ENCODE data around the gene SPACA1. TPM values are rescaled to one million over a fixed set of nuclear protein-coding genes. Genes with fewer than 3 reads are reported as not detected.
"Not testable (repeated sequence)": the region's sequence is repeated elsewhere in the genome, so short reads cannot be mapped to it uniquely, and the experiment has no call there.

Gene SPACA1, protein sequence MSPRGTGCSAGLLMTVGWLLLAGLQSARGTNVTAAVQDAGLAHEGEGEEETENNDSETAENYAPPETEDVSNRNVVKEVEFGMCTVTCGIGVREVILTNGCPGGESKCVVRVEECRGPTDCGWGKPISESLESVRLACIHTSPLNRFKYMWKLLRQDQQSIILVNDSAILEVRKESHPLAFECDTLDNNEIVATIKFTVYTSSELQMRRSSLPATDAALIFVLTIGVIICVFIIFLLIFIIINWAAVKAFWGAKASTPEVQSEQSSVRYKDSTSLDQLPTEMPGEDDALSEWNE
- not detected for total RNA-seq
- not detected for polyA plus RNA-seq
- long read RNA-seq, donor 1 = 0 reads
- long read RNA-seq, donor 2 = 0 reads

DNA sequence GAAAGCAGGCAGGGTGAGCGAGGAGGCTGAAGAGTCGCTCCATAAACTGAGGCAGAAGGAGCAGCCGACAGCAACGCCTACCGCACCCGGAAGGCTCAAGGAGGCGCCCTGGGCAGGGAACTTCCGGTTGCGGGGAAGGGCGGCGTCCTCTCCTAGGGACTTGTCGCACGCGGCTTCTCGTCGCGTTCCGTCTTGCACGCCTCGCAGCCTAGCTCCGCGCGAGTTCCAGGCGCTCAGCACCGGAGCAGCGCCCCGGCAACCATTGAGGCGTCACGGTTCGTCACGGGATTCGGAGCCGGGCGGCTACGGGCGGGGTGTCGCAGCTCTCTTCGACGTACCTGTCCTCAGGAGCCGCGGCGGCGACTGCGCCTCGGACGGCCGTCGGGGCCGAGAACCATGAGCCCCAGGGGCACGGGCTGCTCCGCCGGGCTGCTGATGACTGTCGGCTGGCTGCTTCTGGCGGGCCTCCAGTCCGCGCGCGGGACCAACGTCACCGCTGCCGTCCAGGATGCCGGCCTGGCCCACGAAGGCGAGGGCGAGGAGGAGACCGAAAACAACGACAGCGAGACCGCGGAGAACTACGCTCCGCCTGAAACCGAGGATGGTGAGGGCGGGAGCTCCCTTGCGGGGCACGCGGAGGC lies at the start of gene SPACA1:
TSS of gene SPACA1 (plus strand) at position 332 of the 641 bp plus-strand sequence. CDS start at position 397, 65 bp downstream.
- no peaks in the 10 kb centered on the region for H3K4me1 ChIP-seq (ENCODE audit: control insufficient read depth in 1 of 2, insufficient read depth in 2 of 2, low read length in 2 of 2)
- DNase-seq = peak in 1 of 2 donors; percentile 62
- no peaks in the 10 kb centered on the region for H3K27me3 ChIP-seq (ENCODE audit: control insufficient read depth in 1 of 2, insufficient read depth in 2 of 2, low read length in 1 of 2)
- ATAC-seq (ENCODE audit: low FRiP score) = no peak
- H3K36me3 ChIP-seq (ENCODE audit: control insufficient read depth in 1 of 2, insufficient read depth in 2 of 2, low read length in 1 of 2) = no peaks in the 10 kb centered on the region
- intact Hi-C loops (cut with DNase I) = no loop called here
- 52 to 59% methylated on average over 72 to 77 of the region's 77 CpGs for WGBS, 2 donors
- no peak within 1 kb of the TSS for H3K4me3 ChIP-seq (ENCODE audit: low read length in 2 of 2)
- H3K27ac ChIP-seq (ENCODE audit: low read depth in 1 of 2, low read length in 2 of 2) = no peak within 1 kb of the TSS
- H3K9me3 ChIP-seq (ENCODE audit: control insufficient read depth, low read length) = peaks cover 2% of the 10 kb centered on the region

DNA sequence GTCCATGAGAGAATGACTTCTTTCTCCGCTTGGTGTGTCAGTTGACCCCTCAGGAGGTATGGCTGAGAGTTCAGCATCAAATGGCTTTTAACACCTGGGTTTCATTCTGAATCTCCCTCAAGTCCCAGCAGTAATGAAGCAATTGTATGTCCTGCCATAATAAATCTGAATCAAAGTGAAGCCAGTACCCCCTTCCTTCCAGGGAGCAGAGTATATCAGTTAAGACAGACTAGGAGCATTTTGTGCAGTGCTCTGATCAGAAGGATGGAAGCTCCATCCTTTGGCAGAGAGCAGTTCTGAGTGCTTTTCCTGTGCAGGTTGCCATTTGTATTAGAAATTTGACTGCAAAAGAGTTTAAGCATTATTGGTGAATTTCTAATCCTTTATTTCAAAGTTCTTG lies 46.9 kb upstream of the SPACA1 start:
- WGBS, 2 donors = 41 to 93% methylated on average over 1 of the region's 1 CpG
- intact Hi-C loops (cut with DNase I) = no loop called here
- no peaks in the 10 kb centered on the region for H3K27me3 ChIP-seq (ENCODE audit: control insufficient read depth in 1 of 2, insufficient read depth in 2 of 2, low read length in 1 of 2)
- H3K9me3 ChIP-seq (ENCODE audit: control insufficient read depth, low read length) = no peaks in the 10 kb centered on the region
- DNase-seq (no peak), ATAC-seq (ENCODE audit: low FRiP score) (no peak)
- no peaks in the 10 kb centered on the region for H3K4me1 ChIP-seq (ENCODE audit: control insufficient read depth in 1 of 2, insufficient read depth in 2 of 2, low read length in 2 of 2)
- H3K36me3 ChIP-seq (ENCODE audit: control insufficient read depth in 1 of 2, insufficient read depth in 2 of 2, low read length in 1 of 2) = no peaks in the 10 kb centered on the region
- no peak overlapping the region for H3K4me3 ChIP-seq (ENCODE audit: low read length in 2 of 2)
- H3K27ac ChIP-seq (ENCODE audit: low read depth in 1 of 2, low read length in 2 of 2) = no peak overlapping the region

DNA sequence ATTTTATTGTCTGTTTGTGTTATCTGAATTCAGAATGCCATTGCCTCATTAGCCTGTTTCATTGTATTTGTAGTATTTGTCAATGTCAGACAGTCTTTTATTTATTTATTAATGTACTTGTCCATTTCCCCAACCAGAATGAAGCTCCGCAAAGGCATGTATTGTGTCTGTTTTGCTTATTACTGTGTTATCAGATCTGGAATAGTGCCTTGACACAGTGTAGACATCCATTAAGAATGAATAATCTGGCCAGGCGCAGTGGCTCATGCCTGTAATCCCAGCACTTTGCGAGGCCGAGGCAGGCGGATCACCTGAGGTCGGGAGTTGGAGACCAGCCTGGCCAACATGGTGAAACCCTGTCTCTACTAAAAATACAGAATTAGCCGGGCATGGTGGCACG lies 46.4 kb upstream of the SPACA1 start:
- H3K4me1 ChIP-seq (ENCODE audit: control insufficient read depth in 1 of 2, insufficient read depth in 2 of 2, low read length in 2 of 2); H3K27me3 ChIP-seq (ENCODE audit: control insufficient read depth in 1 of 2, insufficient read depth in 2 of 2, low read length in 1 of 2); DNase-seq; H3K4me3 ChIP-seq (ENCODE audit: low read length in 2 of 2); H3K9me3 ChIP-seq (ENCODE audit: control insufficient read depth, low read length); intact Hi-C loops (cut with DNase I); H3K36me3 ChIP-seq (ENCODE audit: control insufficient read depth in 1 of 2, insufficient read depth in 2 of 2, low read length in 1 of 2); H3K27ac ChIP-seq (ENCODE audit: low read depth in 1 of 2, low read length in 2 of 2); ATAC-seq (ENCODE audit: low FRiP score): not testable (repeated sequence)
- 89 to 93% methylated on average over 8 of the region's 8 CpGs for WGBS, 2 donors

DNA sequence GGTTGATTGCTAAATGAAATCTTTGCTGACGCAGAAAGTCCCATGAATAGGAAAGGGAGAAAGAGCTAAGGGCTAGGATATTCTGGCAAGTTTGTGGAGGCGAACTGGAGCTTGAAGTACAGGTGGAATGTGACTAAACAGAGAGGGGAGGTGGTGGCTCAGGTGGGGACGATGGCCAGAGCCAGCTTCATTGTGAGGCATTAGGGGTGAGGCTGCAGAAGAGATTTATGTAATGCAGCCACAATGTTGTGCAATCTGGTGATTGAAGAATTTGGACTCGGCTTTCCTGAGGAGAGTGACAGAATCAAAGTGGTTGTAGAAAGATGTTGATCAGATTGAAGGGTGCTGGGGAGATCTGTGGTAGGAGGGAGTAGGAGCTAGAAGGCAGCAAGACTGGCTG lies 42.9 kb upstream of the SPACA1 start:
- intact Hi-C loops (cut with DNase I) = no loop called here
- WGBS, 2 donors = 71 to 80% methylated on average over 4 of the region's 4 CpGs
- ATAC-seq (ENCODE audit: low FRiP score) (no peak), DNase-seq (no peak)
- H3K27me3 ChIP-seq (ENCODE audit: control insufficient read depth in 1 of 2, insufficient read depth in 2 of 2, low read length in 1 of 2) = no peaks in the 10 kb centered on the region
- H3K4me3 ChIP-seq (ENCODE audit: low read length in 2 of 2) = no peak overlapping the region
- H3K27ac ChIP-seq (ENCODE audit: low read depth in 1 of 2, low read length in 2 of 2) = no peak overlapping the region
- peaks cover 2% of the 10 kb centered on the region for H3K9me3 ChIP-seq (ENCODE audit: control insufficient read depth, low read length)
- H3K4me1 ChIP-seq (ENCODE audit: control insufficient read depth in 1 of 2, insufficient read depth in 2 of 2, low read length in 2 of 2) = no peaks in the 10 kb centered on the region
- H3K36me3 ChIP-seq (ENCODE audit: control insufficient read depth in 1 of 2, insufficient read depth in 2 of 2, low read length in 1 of 2) = no peaks in the 10 kb centered on the region

DNA sequence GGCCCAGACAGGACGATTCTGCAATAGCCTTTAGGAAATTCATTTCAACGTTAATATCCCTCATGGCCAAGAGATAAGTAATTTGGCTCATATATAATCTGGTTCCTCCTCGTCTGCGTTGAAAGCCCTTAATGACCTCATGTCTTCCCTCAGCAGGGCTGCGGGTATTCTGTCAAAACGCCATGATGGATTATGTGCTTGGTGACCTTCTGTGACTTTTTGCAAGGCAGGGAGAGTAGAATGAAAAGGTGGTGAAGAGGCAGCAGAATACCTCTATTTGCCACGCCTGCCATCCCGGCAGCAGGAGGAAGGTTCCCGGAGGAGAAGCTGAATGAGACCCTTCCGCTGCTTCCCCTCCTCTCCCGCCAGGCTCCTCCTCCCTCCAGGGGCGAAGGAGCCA lies 41.1 kb upstream of the SPACA1 start:
- no peak overlapping the region for H3K27ac ChIP-seq (ENCODE audit: low read depth in 1 of 2, low read length in 2 of 2)
- intact Hi-C loops (cut with DNase I) = no loop called here
- no peaks in the 10 kb centered on the region for H3K36me3 ChIP-seq (ENCODE audit: control insufficient read depth in 1 of 2, insufficient read depth in 2 of 2, low read length in 1 of 2)
- peaks cover 2% of the 10 kb centered on the region for H3K9me3 ChIP-seq (ENCODE audit: control insufficient read depth, low read length)
- WGBS, 2 donors = 37 to 39% methylated on average over 12 of the region's 12 CpGs
- ATAC-seq (ENCODE audit: low FRiP score) (no peak), DNase-seq (no peak)
- H3K4me3 ChIP-seq (ENCODE audit: low read length in 2 of 2) = no peak overlapping the region
- H3K4me1 ChIP-seq (ENCODE audit: control insufficient read depth in 1 of 2, insufficient read depth in 2 of 2, low read length in 2 of 2) = no peaks in the 10 kb centered on the region
- no peaks in the 10 kb centered on the region for H3K27me3 ChIP-seq (ENCODE audit: control insufficient read depth in 1 of 2, insufficient read depth in 2 of 2, low read length in 1 of 2)

DNA sequence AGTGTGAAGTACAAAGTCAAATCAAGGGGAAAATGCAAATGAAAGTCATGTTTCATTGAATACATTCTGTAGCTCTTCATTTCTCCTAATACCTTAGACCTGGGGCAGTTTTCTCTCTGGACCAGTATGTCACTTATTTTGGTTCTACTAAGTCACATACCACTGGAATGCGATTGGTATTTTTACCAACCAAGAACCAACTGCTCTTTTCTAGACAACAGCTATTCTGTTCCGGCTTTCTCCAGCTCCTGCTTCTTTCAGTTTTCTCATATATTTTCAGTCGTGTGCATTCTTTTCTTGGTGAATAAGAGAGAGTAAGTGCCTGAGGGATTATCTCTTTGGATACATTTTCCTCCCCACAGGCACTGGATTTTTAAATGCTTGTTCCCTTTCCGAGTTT lies 39.2 kb upstream of the SPACA1 start:
- 33 to 38% methylated on average over 4 of the region's 4 CpGs for WGBS, 2 donors
- H3K4me3 ChIP-seq (ENCODE audit: low read length in 2 of 2) = no peak overlapping the region

DNA sequence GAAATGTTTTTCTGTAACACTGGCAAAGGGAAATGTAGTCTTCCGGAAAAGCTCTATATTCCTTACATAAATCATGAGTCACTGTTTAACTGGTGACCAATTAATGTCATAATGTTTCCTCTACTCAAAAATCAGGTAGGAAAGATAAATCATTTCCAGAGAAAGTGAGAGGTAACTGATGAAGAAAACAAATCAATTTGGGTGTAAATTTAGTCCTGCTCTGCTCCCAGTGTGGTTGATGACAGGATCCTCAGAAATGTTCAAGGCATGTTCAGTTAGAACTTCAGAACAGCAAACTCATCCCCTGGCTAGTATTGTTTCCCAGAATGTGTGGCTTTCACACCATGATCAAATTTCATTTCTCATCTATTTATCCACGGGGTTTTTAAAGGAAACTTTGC lies 38.8 kb upstream of the SPACA1 start:
- no peaks in the 10 kb centered on the region for H3K36me3 ChIP-seq (ENCODE audit: control insufficient read depth in 1 of 2, insufficient read depth in 2 of 2, low read length in 1 of 2)
- intact Hi-C loops (cut with DNase I) = no loop called here
- 32% methylated on average over 2 of the region's 2 CpGs for WGBS, 2 donors
- H3K9me3 ChIP-seq (ENCODE audit: control insufficient read depth, low read length) = peaks cover 2% of the 10 kb centered on the region
- H3K4me3 ChIP-seq (ENCODE audit: low read length in 2 of 2) = no peak overlapping the region
- no peak overlapping the region for H3K27ac ChIP-seq (ENCODE audit: low read depth in 1 of 2, low read length in 2 of 2)
- DNase-seq (no peak), ATAC-seq (ENCODE audit: low FRiP score) (no peak)
- H3K4me1 ChIP-seq (ENCODE audit: control insufficient read depth in 1 of 2, insufficient read depth in 2 of 2, low read length in 2 of 2) = no peaks in the 10 kb centered on the region
- no peaks in the 10 kb centered on the region for H3K27me3 ChIP-seq (ENCODE audit: control insufficient read depth in 1 of 2, insufficient read depth in 2 of 2, low read length in 1 of 2)

More for the DNA sequence above, 39.2 kb upstream of the SPACA1 start:
- H3K27me3 ChIP-seq (ENCODE audit: control insufficient read depth in 1 of 2, insufficient read depth in 2 of 2, low read length in 1 of 2) = no peaks in the 10 kb centered on the region
- intact Hi-C loops (cut with DNase I) = no loop called here
- peaks cover 2% of the 10 kb centered on the region for H3K9me3 ChIP-seq (ENCODE audit: control insufficient read depth, low read length)
- H3K27ac ChIP-seq (ENCODE audit: low read depth in 1 of 2, low read length in 2 of 2) = no peak overlapping the region
- ATAC-seq (ENCODE audit: low FRiP score) = no peak
- no peaks in the 10 kb centered on the region for H3K4me1 ChIP-seq (ENCODE audit: control insufficient read depth in 1 of 2, insufficient read depth in 2 of 2, low read length in 2 of 2)
- no peaks in the 10 kb centered on the region for H3K36me3 ChIP-seq (ENCODE audit: control insufficient read depth in 1 of 2, insufficient read depth in 2 of 2, low read length in 1 of 2)
- DNase-seq = no peak

DNA sequence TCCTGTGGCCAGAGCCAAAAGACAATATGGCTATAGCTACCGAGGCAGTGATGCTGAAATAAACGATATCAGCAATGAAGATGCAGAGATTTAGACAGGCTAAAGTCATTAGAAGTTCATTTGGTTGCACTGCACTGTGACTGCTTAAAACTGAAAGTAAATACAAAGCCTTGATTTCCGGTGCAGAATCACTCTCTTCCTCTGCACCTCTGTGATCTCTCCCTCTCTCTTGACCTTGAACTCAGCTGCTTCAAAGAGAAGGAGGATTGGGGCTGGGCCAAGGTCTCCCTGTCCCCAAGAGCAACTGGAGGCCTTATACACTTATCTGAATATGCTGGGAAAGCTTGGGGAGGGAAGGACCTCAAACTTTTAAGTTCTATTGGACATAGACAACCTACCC lies 34.6 kb upstream of the SPACA1 start:
- no peaks in the 10 kb centered on the region for H3K36me3 ChIP-seq (ENCODE audit: control insufficient read depth in 1 of 2, insufficient read depth in 2 of 2, low read length in 1 of 2)
- DNase-seq (no peak), ATAC-seq (ENCODE audit: low FRiP score) (no peak)
- H3K9me3 ChIP-seq (ENCODE audit: control insufficient read depth, low read length) = no peaks in the 10 kb centered on the region
- no peaks in the 10 kb centered on the region for H3K27me3 ChIP-seq (ENCODE audit: control insufficient read depth in 1 of 2, insufficient read depth in 2 of 2, low read length in 1 of 2)
- H3K27ac ChIP-seq (ENCODE audit: low read depth in 1 of 2, low read length in 2 of 2) = no peak overlapping the region
- no peak overlapping the region for H3K4me3 ChIP-seq (ENCODE audit: low read length in 2 of 2)
- no peaks in the 10 kb centered on the region for H3K4me1 ChIP-seq (ENCODE audit: control insufficient read depth in 1 of 2, insufficient read depth in 2 of 2, low read length in 2 of 2)
- 67 to 76% methylated on average over 3 of the region's 3 CpGs for WGBS, 2 donors
- intact Hi-C loops (cut with DNase I) = no loop called here

DNA sequence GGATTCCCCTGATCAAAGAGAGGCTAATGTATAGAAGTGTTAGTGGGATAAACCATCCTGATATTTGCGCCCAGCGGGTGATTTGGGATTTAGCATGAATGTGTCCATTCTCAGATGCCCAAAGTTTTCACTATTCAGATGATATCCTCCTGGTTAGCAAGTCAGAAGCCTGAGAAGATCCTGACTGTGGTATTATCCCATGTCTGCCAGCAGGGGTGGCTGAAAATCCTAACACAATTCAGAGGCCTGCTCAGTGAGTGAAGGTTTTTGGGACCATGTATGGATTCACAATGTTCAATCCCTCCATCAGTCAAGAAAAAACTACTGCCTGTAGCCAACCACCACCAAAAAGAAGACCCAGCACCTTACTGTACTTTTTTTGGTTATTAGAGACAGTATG lies 34.1 kb upstream of the SPACA1 start:
- intact Hi-C loops (cut with DNase I) = no loop called here
- Histone ChIP-seq H3K4me3 (ENCODE audit: low read length in 2 of 2) (no peak overlapping the region), H3K27ac (ENCODE audit: low read depth in 1 of 2, low read length in 2 of 2) (no peak overlapping the region), H3K36me3 (ENCODE audit: control insufficient read depth in 1 of 2, insufficient read depth in 2 of 2, low read length in 1 of 2) (no peaks in the 10 kb centered on the region), H3K4me1 (ENCODE audit: control insufficient read depth in 1 of 2, insufficient read depth in 2 of 2, low read length in 2 of 2) (no peaks in the 10 kb centered on the region), H3K9me3 (ENCODE audit: control insufficient read depth, low read length) (no peaks in the 10 kb centered on the region), H3K27me3 (ENCODE audit: control insufficient read depth in 1 of 2, insufficient read depth in 2 of 2, low read length in 1 of 2) (no peaks in the 10 kb centered on the region)
- 73 to 77% methylated on average over 2 of the region's 2 CpGs for WGBS, 2 donors
- DNase-seq (no peak), ATAC-seq (ENCODE audit: low FRiP score) (no peak)

Data from aorta (tissue), 5 donors.